ENCODE data around the gene DLGAP1. TPM values are rescaled to one million over a fixed set of nuclear protein-coding genes. Genes with fewer than 3 reads are reported as not detected.

Gene DLGAP1
- total and polyA plus RNA-seq, 2 of the 8 experiments (the other 6 are each of a cell fraction or from before 2014, with no cell fraction given): 11.8 to 16.9 TPM

- TF ChIP-seq, protein P1, sequence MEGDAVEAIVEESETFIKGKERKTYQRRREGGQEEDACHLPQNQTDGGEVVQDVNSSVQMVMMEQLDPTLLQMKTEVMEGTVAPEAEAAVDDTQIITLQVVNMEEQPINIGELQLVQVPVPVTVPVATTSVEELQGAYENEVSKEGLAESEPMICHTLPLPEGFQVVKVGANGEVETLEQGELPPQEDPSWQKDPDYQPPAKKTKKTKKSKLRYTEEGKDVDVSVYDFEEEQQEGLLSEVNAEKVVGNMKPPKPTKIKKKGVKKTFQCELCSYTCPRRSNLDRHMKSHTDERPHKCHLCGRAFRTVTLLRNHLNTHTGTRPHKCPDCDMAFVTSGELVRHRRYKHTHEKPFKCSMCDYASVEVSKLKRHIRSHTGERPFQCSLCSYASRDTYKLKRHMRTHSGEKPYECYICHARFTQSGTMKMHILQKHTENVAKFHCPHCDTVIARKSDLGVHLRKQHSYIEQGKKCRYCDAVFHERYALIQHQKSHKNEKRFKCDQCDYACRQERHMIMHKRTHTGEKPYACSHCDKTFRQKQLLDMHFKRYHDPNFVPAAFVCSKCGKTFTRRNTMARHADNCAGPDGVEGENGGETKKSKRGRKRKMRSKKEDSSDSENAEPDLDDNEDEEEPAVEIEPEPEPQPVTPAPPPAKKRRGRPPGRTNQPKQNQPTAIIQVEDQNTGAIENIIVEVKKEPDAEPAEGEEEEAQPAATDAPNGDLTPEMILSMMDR (IDR thresholded peaks at IDR 0.05; ENCODE audit: control extremely low read depth in 1 of 3, insufficient read depth in 1 of 3, low read depth in 1 of 3, low read length in 3 of 3): peak; percentile 85 to 94 (median 88)
- TF ChIP-seq CREB1 (IDR thresholded peaks at IDR 0.05): peak; percentile 77
- no peak for TF ChIP-seq BCL11A (IDR thresholded peaks at IDR 0.05; ENCODE audit: low read depth in 2 of 2, low read length in 2 of 2)
- TF ChIP-seq SUZ12 (IDR thresholded peaks at IDR 0.05; ENCODE audit: low read length): no peak
- TF ChIP-seq SP1 (IDR thresholded peaks at IDR 0.05; ENCODE audit: low read depth, low read length): no peak
- no peak for TF ChIP-seq CBX8 (IDR thresholded peaks at IDR 0.05; ENCODE audit: borderline replicate concordance, low read depth, low read length)
- no peak for TF ChIP-seq TCF12 (IDR thresholded peaks at IDR 0.05; ENCODE audit: low read depth, low read length)
- no peak for TF ChIP-seq SP2 (IDR thresholded peaks at IDR 0.05; ENCODE audit: low read length)
- no peak for TF ChIP-seq E2F6 (IDR thresholded peaks at IDR 0.05)
- TF ChIP-seq PHF8 (conservative IDR thresholded peaks at IDR 0.05; ENCODE audit: low read depth, low read length): no peak
- no peak for TF ChIP-seq GABPA (IDR thresholded peaks at IDR 0.05; ENCODE audit: borderline replicate concordance, insufficient read depth, low read length)
- no peak for TF ChIP-seq NRF1 (IDR thresholded peaks at IDR 0.05; ENCODE audit: low read depth, low read length)
- TF ChIP-seq RFX5 (IDR thresholded peaks at IDR 0.05; ENCODE audit: borderline replicate concordance, low read depth, low read length): no peak
- no peak for TF ChIP-seq POU5F1 (IDR thresholded peaks at IDR 0.05; ENCODE audit: low read depth, low read length)
- TF ChIP-seq RNF2 (IDR thresholded peaks at IDR 0.05; ENCODE audit: borderline replicate concordance, low read depth, low read length, missing control alignments, poor library complexity, severe bottlenecking): no peak
- TF ChIP-seq RAD21 (IDR thresholded peaks at IDR 0.05 in 1 of 2, conservative IDR thresholded peaks at IDR 0.05 in 1 of 2; ENCODE audit: low read depth in 2 of 2, low read length in 2 of 2): peak; percentile 84 to 86
- TF ChIP-seq GTF2F1 (IDR thresholded peaks at IDR 0.05; ENCODE audit: borderline replicate concordance, low read depth, low read length): no peak
- TF ChIP-seq, protein P2, sequence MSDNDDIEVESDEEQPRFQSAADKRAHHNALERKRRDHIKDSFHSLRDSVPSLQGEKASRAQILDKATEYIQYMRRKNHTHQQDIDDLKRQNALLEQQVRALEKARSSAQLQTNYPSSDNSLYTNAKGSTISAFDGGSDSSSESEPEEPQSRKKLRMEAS (IDR thresholded peaks at IDR 0.05): peak; percentile 36; the same call in 1 of the 2 replicates
- TF ChIP-seq EZH2 (IDR thresholded peaks at IDR 0.05; ENCODE audit: low read depth, low read length, severe bottlenecking): no peak
- no peak for TF ChIP-seq CHD2 (IDR thresholded peaks at IDR 0.05; ENCODE audit: low read length)
Observed at GRCh38 chr18:3771121-3771971, 683.8 kb downstream of the DLGAP1 start (continued).
